DLD1 (cell line): Measurements from ENCODE around the gene RABGAP1L.
"Not testable (repeated sequence)": the region's sequence is repeated elsewhere in the genome, so short reads cannot be mapped to it uniquely, and the experiment has no call there.

Experiments
- in situ Hi-C: cut with HindIII; loops from 2 replicates; pipeline ENCODE4 v1.10.0; 2017; ENCODE audit warnings: low sequenced_read_pairs

The RABGAP1L gene

GRCh38 chr1:174352883-174353608 lies 193.7 kb downstream of the RABGAP1L start:
- in situ Hi-C loops = no loop called here

DNA sequence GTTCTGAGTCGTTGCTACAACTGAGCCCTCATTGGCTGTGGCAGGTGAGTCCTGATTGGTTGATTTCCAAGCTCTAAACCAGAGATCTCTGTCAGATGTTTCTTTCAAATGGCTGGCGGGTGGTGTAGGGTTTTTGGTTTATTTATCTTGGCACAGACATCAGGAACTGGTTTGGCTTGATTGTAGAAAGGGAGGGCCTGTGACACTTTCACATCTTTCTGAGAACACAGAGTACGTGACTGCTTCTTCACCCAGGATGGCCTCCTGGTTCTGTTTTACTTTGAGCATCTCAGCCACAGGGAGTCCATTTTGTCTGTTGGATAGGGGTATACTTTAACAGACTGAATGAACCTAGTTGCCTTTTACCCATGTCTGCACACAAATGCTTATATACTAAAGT lies 199.0 kb downstream of the RABGAP1L start:
- in situ Hi-C loops = no loop called here

DNA sequence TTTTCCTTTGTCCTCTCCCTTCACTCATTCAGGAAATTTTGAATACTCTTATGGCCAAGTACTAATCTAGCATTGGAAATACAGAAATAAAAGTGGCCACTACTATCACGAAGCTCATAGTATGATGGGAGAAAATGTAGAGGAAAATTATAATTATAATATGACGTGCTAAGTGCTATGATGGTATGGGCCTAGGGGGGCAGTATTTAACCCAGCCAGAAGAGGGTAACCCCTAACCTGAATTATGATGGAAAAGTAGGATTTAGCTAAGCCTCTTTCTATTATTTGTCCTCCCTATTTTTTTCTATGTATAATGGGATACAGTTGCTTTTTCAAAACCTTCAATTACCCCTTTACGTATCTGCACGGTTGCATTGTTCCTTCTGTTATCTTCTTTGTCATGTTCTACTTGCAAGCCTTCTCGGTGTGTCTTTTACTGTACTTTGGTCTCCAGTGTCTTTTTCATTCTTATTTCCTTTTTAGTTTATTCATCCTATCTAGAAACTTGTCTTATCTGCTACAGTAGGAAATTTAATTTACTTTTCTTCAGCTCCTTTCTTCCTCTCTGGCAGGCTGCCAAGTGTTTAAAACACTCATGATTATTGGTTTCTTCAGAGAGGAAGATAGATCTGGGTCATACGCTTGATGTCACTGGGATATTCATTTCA lies 199.6 kb downstream of the RABGAP1L start:
- in situ Hi-C loops = no loop called here

- in situ Hi-C loops = no loop called here
Observed at GRCh38 chr1:174359454-174359805, 200.1 kb downstream of the RABGAP1L start.

DNA sequence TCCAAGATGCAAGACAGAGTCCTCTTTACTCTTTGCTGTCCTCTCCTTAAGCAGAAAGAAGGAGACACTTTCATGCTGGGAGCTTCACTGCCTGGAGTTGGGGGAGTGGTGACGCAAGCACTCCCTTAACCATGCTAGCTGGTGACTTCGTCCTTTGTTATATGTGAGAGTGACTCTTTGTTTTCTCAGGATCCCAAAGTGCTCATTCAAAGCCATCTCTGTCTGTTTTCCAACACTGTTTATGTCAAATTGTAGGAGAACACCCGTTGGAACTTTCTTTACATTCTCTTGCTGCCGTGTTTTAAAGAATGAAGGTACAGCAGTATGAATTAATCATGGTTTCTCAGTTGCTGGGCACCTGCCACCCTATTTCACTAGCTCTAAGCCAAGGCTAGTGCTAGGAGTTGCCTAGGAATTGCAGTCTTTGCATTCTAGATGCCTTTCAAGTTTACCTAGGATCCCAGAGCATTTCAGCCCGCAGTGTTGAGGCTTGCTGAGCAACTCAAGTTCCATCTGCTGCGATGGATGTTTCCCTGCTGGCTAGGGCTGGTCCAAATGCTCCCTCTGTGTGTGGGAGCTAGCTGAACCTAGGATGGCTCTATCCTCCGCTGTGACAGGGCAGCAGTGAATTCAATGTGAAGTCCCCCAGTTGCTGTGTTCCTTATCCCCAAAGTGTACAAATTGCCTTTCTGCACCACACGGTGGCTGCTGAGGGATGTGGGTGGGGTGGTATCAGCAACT lies 205.8 kb downstream of the RABGAP1L start:
- in situ Hi-C loops = no loop called here

DNA sequence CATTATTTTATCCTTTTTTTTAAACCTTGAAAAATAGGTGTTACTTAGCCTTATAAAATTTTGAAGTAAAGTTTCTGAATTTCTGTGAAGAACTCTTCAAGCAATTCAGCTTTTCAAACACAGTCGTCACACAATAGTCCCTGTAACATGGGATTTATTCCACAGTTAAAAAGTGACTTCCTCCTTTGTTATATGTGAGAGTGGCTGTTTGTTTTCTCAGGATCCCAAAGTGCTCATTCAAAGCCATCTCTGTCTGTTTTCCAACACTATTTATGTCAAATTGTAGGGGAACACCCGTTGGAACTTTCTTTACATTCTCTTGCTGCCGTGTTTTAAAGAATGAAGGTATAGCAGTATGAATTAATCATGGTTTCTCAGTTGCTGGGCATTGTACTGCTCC lies 207.6 kb downstream of the RABGAP1L start:
- in situ Hi-C loops = no loop called here

DNA sequence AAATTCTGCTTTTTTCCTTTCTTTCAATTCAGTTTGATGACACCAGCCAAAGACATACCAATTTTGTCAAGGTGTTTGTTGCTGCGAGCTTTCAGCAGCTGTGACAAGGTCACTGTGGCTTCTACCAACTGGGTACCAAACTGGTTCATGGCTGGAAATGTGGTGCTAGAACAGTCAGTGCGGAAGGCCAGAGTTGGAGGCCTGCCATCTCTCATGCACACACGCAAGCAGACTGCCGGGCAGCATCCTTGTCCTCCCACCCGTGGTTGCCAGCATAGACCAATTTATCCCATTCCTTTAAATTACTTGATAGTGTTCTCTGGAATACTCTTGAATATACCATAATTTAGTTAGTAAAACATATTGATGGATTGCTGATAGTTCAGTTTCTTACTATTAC lies 208.6 kb downstream of the RABGAP1L start:
- in situ Hi-C loops = no loop called here

GRCh38 chr1:174376030-174376429 lies 216.7 kb downstream of the RABGAP1L start:
- in situ Hi-C loops = no loop called here

GRCh38 chr1:174391716-174392115 lies 232.4 kb downstream of the RABGAP1L start:
- in situ Hi-C loops = no loop called here

DNA sequence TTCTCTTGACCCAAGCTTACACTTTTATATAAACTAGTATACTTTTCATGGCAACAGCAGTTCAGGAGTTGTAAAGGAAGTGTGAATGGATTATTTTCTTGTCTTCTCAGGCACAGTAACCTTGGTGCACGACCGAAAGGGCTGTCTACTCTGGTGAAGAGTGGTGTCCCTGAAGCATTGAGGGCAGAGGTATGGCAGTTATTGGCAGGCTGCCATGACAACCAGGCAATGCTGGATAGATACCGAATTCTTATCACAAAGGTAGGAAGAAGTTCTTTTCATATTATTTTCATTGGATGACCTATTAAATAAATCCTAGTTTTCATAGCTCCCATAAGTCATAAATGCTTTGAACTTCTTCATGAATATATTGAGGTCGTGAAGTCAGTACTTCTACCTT lies 234.6 kb downstream of the RABGAP1L start:
- in situ Hi-C loops = no loop called here

DNA sequence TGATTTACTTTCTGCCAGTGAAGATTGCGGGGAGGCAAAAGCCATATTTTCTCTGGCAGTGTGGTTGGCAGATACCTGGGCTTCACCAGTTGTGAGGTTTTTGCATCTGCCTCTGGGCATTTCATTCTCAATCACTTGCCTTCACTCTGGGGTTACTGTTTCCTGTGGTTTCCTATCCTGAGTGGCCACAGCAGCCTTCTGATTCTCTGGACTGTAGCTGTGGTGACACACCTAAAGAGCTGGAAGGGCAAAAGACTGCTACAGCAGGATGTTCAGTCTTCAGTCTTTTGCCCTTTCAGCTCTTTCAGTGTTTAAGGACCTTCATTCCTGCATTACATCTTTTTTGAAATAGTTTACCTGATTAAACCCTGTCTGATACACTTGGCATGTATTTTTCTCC lies 237.9 kb downstream of the RABGAP1L start:
- in situ Hi-C loops = no loop called here

DNA sequence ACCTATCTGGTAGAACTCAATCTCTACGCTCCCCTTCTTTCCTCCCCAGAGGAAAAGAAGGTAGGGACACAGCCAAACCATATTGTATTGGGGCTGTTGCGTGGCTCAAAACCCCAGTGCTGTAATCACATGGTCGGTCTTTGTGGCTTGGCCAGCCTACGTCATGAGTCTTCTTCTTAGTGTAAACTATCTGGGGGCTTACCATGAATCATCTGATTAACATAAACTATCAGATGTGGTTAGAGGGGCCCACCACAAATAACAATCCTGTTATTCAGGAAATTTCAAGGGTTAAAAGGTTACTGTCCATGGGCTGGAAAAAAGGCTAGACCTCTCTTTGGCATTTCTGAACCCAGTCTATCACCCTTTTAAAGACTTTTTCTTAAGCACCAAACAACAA lies 238.9 kb downstream of the RABGAP1L start:
- in situ Hi-C loops = no loop called here

DNA sequence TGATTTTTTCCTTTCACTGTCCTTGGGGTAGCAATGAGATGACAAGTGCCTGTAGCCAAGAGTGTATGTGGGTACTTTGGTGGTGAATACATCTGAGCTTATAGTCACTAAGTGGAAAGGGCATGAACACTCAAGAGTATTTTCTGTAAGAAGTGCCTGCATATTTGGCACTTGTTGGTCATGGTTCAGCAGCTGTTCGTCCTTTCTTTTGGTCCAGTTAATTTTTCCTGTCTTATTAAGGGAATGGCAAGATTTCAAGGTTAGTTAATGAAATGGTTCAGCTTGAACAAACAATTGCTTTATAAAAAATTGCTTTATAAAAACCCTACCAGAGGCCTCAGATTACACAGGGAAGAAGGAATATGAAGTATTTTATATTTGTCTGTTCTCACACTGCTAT lies 239.9 kb downstream of the RABGAP1L start:
- in situ Hi-C loops = no loop called here

GRCh38 chr1:174401075-174401474 lies 241.8 kb downstream of the RABGAP1L start:
- in situ Hi-C loops = no loop called here

DNA sequence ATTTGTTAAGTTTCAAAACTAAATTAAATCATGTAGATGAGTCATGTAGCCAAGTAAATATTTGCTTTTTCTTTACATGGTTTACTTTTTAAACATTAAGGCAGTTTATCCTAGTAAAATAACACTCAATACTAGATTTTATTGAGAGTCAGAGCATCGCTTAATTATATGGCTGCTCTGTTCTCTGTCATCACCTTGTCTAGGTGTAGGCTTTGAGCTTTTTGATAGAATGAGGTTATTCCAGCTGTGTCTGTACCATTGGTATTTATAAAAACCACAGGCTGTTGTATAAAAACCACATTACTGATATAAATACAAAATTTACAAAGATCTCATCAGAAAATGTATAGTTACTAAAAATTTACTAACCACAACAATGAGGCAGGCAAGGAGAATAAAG lies 245.9 kb downstream of the RABGAP1L start:
- in situ Hi-C loops = no loop called here

DNA sequence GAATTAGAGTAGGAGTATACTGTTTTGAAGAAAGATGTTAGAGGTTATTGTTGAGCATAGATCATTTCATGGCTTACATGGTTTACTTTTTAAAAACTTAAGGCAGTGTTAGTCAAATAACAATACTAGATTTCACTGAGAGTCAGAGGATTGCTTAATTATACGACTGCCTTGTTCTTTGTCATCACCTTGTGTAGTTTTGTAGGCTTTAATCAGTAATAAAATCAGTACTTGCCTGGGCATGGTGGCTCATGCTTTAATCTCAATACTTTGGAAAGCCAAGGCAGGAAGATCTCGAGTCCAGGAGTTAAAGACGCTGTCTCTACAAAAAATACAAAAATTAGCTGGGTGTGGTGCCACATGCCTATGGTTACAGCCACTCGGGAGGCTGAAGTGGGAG lies 247.1 kb downstream of the RABGAP1L start:
- in situ Hi-C loops = no loop called here

- in situ Hi-C loops = no loop called here
Observed at GRCh38 chr1:174407665-174408064, 248.3 kb downstream of the RABGAP1L start.

DNA sequence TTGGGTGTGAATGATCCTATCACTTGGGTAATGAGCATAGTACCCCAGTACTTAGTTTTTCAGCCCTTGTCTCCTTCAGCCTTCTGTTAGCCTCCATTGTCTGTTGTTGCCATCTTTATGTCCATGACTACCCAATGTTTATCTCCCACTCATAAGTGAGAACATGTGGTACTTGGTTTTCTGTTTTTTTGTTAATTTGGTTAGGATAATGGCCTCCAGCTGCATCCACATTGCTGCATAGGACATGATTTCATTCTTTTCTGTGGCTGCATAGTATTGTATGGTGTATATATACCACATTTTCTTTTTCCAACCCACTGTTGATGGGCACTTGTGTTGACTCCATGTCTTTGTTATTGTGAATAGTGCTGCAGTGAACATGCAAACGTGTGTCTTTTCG lies 248.8 kb downstream of the RABGAP1L start:
- in situ Hi-C loops = no loop called here

DNA sequence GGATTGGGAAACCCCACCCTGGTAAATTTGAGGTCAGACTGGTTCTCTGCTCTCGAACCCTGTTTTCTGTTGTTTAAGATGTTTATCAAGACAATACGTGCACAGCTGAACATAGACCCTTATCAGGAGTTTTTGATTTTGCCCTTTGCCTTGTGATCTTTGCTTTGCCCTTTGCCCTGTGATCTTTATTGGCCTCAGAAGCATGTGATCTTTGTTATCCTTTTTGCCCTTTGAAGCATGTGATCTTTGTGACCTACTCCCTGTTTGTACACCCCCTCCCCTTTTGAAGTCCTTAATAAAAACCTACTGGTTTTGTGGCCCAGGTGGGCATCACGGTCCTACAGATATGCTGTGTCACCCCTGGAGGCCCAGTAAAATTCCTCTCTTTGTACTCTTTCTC lies 250.5 kb downstream of the RABGAP1L start:
- in situ Hi-C loops = not testable (repeated sequence)

DNA sequence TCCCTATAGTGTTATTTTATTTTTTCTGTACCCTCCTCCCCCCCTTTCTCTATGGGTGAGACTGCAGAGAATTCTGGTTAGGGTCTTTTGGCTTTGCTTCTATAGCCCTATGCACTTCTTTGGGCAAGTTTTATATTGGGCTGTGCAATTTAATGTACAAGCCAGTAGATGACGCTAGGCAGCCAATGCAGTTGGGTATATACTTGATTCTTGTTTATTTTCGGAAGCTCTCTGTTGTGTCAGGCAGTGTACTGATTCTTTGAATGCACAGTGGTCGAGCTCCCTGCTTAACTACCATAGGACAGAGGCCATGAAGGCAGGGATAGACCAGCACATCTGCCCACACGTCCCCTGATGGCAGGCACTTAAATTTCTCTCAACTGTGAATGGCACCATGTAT lies 254.3 kb downstream of the RABGAP1L start:
- in situ Hi-C loops = no loop called here

DNA sequence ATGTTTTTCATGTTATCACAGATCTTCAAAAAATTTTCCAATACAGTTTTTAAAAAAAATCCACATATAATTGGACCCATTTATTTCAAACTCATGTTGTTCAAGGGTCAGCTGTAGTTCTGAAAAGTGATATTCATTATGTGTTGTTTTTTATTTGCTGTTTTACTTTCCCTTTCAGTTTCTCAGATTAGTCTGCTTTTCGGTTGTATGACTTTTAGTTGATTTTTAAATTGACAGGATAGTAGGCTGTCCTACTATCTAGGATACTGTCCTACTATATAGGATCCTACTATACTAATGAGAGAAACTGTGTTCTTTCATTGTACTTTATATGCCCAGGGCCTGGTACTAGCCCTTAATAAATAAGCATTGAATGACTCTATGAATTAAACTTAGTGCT lies 254.9 kb downstream of the RABGAP1L start:
- in situ Hi-C loops = no loop called here

DNA sequence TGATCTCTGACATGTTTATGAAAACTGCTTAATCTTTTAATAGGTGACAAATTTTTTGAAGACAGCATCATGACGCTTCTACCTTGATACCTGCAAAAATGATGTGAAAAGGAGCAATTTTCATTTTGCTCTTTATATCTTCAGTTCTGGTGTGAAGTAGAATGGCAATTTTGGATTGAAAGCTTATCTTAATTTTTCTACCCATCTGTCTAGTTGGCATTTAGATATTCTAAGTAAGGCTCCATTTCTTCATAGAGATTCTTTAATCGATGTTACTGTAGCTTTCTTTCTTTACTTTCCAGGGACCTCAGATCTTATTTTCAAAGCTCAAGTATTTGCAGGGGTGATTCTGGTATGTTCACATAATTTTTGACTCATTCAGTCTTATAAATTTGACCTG lies 256.2 kb downstream of the RABGAP1L start:
- in situ Hi-C loops = no loop called here
